ENCODE measurements around the gene SLC4A1AP.

GRCh38 chr2:27708257-27708654 lies 44.6 kb downstream of the SLC4A1AP start:
- TF ChIP-seq CTCF (IDR thresholded peaks at IDR 0.05; ENCODE audit: low read depth, low read length): no peak
- no peak for TF ChIP-seq EZH2phosphoT487 (IDR thresholded peaks at IDR 0.05; ENCODE audit: low read depth)
